Measurements from ENCODE around the gene TMEM270.

TMEM270 gene

DNA sequence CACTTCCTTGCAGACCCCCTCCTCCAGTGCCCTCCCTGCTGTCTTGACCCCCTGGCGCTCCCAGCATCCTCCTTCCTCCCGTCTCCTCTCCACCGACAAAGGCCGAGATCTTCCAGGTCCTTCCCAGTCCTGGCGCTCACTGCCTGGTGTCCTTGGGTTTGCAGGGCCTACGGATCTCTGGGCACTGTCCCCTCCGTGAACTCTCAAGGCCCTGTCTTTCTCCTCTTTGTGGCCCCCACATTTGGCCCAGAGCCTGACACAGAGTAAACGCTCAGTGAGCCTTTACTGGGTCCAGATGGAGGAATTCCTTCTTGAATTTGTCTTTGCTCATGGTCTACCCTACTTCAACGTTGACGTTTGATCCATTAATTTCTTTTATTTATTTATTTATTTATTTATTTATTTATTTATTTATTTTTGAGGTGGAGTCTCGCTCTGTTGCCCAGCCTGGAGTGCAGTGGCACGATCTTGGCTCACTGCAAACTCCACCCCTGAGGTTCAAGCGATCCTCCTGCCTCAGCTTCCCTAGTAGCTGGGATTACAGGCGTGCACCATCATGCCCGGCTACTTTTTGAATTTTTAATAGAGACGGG is 29.7 kb downstream of the TMEM270 start:
- DNase-seq, result no peak

- no peak for DNase-seq
Measured at GRCh38 chr7:73891178-73891885, 30.4 kb downstream of the TMEM270 start.

DNA sequence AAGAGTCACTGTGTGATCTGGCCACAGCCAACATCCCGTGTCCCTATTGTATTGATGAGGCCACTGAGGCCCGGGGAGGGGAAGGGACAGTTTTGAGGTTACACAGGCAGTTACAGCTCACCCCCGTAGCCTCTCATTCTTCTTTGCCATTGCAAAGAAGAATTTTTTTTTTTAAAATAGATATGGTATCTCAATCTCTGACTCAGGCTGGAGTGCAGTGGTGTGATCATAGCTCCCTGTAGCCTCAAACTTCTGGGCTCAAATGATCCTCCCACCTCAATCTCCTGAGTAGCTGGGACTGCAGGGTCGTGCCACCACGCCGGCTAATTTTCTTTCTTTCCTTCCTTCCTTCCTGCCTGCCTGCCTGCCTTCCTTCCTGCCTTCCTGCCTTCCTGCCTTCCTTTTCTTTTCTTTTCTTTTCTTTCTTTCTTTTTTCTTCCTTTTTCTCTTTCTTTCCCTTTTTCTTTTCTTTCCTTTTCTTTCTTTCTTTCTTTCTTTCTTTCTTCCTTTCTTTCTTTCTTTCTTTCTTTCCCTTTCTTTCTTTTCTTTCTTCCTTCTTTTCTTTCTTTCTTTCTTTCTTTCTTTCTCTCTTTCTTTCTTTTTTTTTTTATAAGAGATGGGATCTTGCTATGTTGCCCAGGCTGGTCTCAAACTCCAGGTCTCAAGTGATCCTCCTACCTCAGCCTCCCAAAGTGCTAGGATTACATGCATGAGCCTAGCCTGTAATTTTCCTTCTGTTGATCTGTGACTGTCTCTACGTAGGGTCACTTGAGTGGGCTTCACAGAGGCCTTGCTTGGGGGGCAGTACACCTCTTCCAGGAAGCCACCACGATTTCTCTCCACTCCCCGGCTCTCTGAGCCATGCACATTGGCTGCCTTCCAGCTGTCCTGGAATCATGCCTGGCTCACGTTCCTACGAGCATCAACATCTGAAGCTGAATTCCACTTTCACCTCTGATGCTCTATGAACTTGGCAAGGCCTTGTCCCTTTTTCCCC is 31.3 kb downstream of the TMEM270 start:
- DNase-seq, result no peak

DNA sequence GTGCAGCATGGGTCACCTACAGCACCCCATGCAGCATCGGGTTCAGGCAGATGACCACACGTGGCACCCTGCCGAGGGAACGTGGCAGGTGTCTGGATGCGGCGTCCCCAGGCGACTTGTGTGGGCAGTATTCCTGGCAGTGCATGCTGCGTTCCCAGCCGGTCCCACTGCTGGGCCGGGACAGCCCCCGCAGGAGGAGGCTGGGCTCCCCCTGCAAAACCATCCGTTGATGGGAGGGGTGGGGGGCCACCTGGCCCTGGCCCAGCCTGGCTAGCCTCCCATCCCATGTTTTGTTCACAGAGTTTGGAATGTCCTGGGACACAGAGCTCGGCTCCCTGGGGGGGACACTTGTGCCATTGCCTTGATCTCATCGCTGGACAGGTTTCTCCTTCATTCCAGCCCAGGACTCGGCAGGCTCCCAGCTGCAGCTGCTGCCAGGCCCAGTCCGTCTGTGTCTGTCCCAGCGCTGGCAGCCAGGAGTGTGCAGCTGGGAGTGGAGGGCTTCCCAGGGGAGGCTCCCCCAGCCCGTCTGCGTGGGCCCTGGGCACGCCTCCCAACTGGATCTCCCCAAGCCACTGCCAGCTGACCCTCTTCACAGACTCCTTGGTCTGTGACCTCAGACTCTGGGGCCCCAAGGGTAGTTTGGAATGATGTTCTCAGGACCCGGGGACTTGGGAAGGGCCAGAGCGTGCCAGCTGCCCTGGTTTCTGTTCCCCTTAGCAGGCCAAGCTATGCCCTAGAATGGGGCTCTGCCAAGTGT is 32.6 kb downstream of the TMEM270 start:
- no peak for DNase-seq

DNA sequence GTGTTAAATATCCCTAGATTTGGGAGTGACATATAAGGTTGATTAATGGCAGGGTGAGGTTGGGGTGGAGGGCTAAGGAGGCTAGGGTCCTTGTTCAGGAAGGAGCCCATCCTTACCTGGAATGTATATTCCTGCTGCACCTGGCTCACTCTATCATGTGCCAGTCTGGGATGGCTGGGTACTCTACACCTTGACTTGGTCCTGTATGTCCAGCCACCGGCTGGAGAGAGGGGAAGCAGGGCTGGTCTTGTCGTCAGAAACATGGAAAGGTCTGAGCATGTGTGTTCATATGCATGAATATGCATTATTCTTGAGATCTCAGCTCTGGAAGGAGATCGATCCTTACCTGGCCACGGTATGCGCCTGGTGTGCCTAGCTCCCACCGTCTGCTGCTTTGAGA is 33.2 kb downstream of the TMEM270 start:
- DNase-seq, result no peak

- DNase-seq, result no peak
Measured at GRCh38 chr7:73894733-73895551, 34.0 kb downstream of the TMEM270 start.

DNA sequence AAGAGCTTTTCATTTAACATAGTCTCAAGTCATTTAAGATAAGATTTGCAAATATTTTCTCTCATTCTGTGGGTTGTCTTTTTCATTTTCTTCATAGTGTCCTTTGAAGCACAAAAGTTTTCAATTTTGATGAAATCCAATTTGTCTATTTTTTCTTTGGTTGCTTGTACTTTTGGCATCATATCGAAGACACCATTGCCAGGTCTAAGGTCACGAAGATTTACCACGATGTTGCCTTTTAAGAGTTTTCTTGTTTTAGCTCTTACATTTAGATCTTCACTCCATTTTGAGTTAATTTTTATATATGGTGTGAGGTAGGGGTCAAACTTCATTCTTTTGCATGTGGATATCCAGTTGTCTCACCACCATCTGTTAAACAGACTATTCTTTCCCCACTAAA is 34.7 kb downstream of the TMEM270 start:
- no peak for DNase-seq

DNA sequence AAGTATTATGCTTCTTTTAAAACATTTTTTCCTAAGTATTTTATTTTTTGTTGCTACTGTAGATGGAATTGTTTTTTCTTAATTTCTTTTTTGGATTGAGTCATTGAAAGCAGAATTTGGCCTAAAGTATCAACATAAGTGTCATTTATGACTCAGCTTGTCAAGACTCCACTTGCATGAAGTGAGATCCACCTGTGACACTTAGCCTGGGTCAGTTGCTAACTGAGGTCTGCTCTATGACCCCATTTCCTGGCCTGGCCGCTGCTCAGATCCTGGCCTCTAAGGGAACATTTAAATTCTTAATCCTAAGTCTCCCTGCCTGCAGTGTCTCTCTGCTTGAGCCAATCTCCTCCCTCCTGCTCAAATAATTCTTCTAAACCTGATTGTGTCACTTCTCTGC is 35.5 kb downstream of the TMEM270 start:
- no peak for DNase-seq

GRCh38 chr7:73899731-73900142 is 38.8 kb downstream of the TMEM270 start:
- no peak for DNase-seq

DNA sequence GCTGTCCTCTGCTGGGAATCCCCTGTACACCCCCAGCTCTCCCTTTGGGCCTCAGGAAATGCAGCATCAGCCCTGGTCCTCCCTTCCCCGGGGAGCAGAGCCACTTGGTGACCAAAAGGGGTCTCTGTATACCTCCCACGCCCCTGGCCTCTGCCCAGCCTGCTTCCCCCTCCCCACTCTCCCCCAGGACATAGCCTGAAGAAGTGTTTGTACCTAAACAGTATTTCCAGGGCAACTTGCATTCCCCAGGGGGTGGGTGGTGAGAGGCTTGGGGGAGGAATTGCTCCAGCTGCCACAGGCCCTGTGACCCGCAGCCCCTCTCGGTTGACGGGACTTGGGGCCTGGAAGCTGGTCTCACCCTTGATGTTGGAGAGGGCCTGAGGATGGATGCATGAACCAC is 39.3 kb downstream of the TMEM270 start:
- DNase-seq, result no peak

- no peak for DNase-seq
Measured at GRCh38 chr7:73901231-73901822, 40.4 kb downstream of the TMEM270 start.

DNA sequence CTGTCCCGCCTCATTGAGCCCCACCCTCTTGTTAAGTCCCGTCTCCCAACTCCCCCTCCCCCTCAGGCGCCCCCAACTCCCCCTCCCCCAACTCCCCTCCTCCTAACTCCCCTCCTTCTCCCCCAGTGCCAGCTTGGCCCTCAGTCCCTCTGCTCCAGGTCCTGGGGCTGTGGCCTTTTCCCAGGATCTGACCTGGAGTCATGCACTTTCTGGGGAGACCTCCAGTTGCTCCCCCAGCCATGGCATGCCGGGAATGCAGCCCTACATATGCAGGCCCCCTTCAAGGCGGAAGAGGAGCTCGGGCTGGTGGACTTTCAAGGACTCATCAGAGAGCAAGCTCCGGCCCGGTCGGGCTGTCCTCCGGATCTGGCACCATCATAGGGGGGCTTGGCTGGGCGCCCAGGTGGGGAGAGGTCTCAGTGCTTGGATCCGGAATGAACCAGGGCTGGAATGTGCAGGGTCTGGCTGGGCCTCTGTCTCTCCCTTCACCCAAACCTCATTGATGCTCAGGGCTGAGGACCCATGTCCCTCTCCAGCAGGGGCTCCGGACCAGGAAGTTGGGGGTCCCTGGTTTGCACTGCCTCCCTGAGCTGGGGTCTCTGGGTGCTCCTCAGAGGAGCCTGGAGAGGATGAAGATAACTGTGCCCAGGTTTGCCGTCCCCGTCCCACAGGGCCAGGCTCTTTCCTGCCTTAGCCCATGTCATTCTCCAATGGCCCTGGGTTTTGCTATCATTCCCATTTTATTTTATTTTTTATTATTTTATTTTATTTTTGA is 41.1 kb downstream of the TMEM270 start:
- no peak for DNase-seq

- no peak for DNase-seq
Measured at GRCh38 chr7:73903321-73904218, 42.6 kb downstream of the TMEM270 start.

- DNase-seq, result no peak
Measured at GRCh38 chr7:73904219-73905137, 43.5 kb downstream of the TMEM270 start.

- no peak for DNase-seq
Measured at GRCh38 chr7:73905360-73905759, 44.4 kb downstream of the TMEM270 start.

DNA sequence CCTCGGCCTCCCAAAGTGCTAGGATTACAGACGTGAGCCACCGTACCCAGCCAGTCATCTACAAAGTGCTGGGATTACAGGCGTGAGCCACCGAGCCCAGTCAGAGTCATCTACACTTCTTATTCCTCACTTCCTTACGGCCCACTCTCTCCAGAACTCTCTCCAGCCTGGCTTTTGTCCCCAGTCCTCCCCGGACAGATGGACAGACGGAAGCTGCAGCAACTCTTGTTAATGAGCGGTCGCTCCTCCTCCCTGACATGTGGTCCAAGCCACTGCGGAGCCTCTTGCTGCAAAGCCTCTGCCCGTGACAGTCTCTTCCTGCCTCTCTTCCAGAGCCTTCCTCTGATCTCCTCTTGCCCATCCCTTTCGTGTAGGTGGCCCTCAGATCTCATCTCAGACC is 45.9 kb downstream of the TMEM270 start:
- no peak for DNase-seq

GRCh38 chr7:73907554-73908122 is 46.7 kb downstream of the TMEM270 start:
- DNase-seq, result no peak

GRCh38 chr7:73908123-73908611 is 47.2 kb downstream of the TMEM270 start:
- no peak for DNase-seq
